ENCODE measurements around the gene GPRIN3. TPM values are rescaled to one million over a fixed set of nuclear protein-coding genes. Genes with fewer than 3 reads are reported as not detected.

The GPRIN3 gene
- total and polyA plus RNA-seq, 2 of the 13 experiments (the other 11 are each of a cell fraction or from before 2014, with no cell fraction given), result not detected

GRCh38 chr4:89356086-89356485, 48.5 kb upstream of the GPRIN3 start:
- FAIRE-seq (no peak), ATAC-seq (no peak), DNase-seq (ENCODE audit: low spot score) (no peak)
- no TSS peak for BruUV-seq (replicated peaks)
- TF ChIP-seq ZBTB2 (CRISPR knock-in tag; IDR thresholded peaks at IDR 0.05; ENCODE audit: low read depth), result no peak
- TF ChIP-seq EP300 (IDR thresholded peaks at IDR 0.05; ENCODE audit: low read depth in 2 of 2, low read length in 2 of 2), result no peak
- no peak for TF ChIP-seq EP300 (CRISPR knock-in tag; IDR thresholded peaks at IDR 0.05; ENCODE audit: borderline replicate concordance)
- TF ChIP-seq RBFOX2 (IDR thresholded peaks at IDR 0.05; ENCODE audit: low read depth, low read length), result no peak
- no peak for TF ChIP-seq ARID2 (CRISPR knock-in tag; IDR thresholded peaks at IDR 0.05; ENCODE audit: borderline replicate concordance)
- no peak for TF ChIP-seq E2F1 (CRISPR knock-in tag; IDR thresholded peaks at IDR 0.05)
- no peak for TF ChIP-seq THAP9 (CRISPR knock-in tag; IDR thresholded peaks at IDR 0.05; ENCODE audit: borderline replicate concordance)
- TF ChIP-seq ATF4 (CRISPR knock-in tag; IDR thresholded peaks at IDR 0.05), result no peak
- Histone ChIP-seq H2AFZ (ENCODE audit: low read length) (no peak overlapping the region), H3K4me3 (replicated peaks in 1 of 3; ENCODE audit: insufficient read depth in 1 of 3, low read depth in 2 of 3, low read length in 3 of 3) (no peak overlapping the region), H3K4me2 (ENCODE audit: low read depth, low read length) (no peak overlapping the region), H3K27ac (ENCODE audit: extremely low read length, insufficient read depth, low read length) (no peak overlapping the region), H3K27me3 (ENCODE audit: control insufficient read depth in 1 of 2, insufficient read depth in 2 of 2, low read length in 2 of 2) (no peaks in the 10 kb centered on the region), H3K79me2 (ENCODE audit: insufficient read depth, low read length) (no peaks in the 10 kb centered on the region), H3K36me3 (replicated peaks in 1 of 2; ENCODE audit: control insufficient read depth in 1 of 2, insufficient read depth in 2 of 2, low read length in 2 of 2) (no peaks in the 10 kb centered on the region), H3K9ac (ENCODE audit: insufficient read depth, low read depth, low read length) (no peak overlapping the region), H3K4me1 (ENCODE audit: insufficient read depth, low read length) (no peaks in the 10 kb centered on the region), H3K9me3 (ENCODE audit: low read length) (no peaks in the 10 kb centered on the region), H4K20me1 (ENCODE audit: insufficient read depth, low read length) (no peaks in the 10 kb centered on the region)
- ChIA-PET POLR2A (no interaction called here), CTCF (ENCODE audit: low intra/inter-chr PET ratio, low total read pairs) (no interaction called here)
- intact Hi-C loops (cut with micrococcal nuclease; ENCODE audit: unreplicated experiment), result no loop called here
- in situ Hi-C loops (cut with HindIII; ENCODE audit: extremely low pct_ligation_motif_present, low pct_unique_long_range_greater_than_20kb), result no loop called here
- WGBS (ENCODE audit: low lambda C conversion rate), result 0% methylated on average over 1 of the region's 1 CpG

Measured in HepG2 (cell line).